ENCODE measurements around the gene BMPR1B.

BMPR1B gene

GRCh38 chr4:95085124-95085833 lies 327.5 kb downstream of the BMPR1B start:
- DNase-seq = no peak

- DNase-seq = no peak
These were observed 328.8 kb downstream of the BMPR1B start for GRCh38 chr4:95086551-95086950.

DNA sequence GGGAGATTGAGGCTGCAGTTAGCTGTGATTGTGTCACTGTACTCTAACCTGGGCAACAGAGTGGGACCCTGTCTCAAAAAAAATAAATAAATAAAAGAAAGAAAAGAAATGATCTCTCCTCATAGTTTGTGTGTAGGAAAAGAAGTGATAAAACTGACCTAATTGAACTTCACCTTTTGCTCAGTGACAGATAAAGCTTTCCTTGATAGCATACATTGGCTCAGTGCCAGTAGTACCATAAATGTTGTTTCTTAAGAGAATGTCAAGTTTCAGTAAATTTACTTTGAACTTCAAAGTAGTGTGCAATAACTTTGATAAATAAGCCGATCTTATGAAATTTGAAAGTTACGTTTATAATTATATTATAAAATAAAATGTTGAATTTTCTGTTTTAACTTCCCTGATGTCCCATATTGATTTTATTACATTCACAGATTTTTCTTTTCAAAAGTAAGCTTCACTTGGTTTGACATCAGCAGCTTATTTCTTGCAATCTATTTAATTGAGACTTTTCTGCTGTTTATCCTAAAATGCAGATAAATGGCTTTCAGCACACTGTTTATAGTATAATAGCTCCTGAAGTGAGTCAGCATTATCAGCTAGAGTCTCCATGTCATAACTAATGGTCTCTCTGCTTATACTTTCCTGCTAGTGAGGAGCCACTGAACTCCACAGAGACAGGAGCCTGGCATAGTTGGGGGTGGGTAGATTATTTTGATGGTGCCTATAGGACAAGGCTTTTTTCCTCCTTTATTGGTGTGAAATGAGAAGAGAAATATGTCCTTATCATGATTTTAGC lies 330.1 kb downstream of the BMPR1B start:
- no peak for DNase-seq

DNA sequence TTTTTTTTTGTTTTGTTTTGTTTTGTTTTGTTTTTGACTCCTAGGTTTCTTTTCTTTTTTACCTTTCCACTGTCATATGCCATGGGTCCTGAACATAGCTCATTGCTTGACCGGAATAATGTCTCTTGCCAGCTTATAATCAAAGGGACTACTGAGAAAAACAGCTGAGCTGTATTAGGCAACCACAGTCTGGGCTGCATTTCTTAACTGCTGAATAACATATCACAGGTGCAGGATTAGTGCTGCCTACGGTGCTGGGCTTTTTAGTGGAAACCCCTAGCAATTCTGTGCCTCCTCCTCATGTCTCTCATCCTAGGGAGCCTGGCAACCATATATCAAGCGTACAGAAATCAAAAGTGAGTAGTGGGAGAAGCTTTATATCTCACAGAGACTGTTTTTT lies 333.5 kb downstream of the BMPR1B start:
- peak in 1 of 58 donors; percentile 1 for DNase-seq

- no peak for DNase-seq
These were observed 335.0 kb downstream of the BMPR1B start for GRCh38 chr4:95092766-95093165.

GRCh38 chr4:95093460-95093859 lies 335.7 kb downstream of the BMPR1B start:
- no peak for DNase-seq

GRCh38 chr4:95093936-95094929 lies 336.5 kb downstream of the BMPR1B start:
- no peak for DNase-seq

- no peak for DNase-seq
These were observed 337.7 kb downstream of the BMPR1B start for GRCh38 chr4:95095348-95095974.

DNA sequence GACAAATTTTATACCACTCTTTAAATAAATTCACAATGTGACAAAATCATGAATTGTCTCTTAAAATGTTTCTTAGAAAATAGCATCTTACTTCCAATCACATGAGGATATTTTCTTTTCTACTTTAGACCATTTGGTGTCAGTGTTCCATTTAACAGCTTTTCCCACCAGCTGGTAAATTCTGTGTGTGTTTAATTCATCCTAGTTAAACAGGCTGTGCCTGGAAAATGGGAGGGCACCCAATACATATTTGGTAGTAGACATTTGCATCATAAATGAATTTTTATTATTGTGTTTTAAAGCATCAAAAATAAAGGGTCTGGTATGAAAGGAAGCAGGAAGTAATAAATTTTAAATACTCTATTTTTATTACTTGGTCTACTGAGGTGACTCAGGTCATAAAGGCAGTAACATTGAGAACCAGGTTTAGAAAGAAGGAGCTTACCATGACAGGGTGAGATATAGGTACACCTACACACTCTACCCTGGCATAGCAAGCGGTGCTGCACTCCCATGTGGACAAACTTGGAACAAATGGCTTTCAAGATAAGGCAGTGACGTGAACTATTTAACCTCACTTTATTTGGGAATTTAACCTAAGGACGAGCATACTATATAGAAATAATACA lies 344.5 kb downstream of the BMPR1B start:
- DNase-seq = no peak

- no peak for DNase-seq
These were observed 347.4 kb downstream of the BMPR1B start for GRCh38 chr4:95105112-95105511.

GRCh38 chr4:95105983-95106382 lies 348.2 kb downstream of the BMPR1B start:
- no peak for DNase-seq

DNA sequence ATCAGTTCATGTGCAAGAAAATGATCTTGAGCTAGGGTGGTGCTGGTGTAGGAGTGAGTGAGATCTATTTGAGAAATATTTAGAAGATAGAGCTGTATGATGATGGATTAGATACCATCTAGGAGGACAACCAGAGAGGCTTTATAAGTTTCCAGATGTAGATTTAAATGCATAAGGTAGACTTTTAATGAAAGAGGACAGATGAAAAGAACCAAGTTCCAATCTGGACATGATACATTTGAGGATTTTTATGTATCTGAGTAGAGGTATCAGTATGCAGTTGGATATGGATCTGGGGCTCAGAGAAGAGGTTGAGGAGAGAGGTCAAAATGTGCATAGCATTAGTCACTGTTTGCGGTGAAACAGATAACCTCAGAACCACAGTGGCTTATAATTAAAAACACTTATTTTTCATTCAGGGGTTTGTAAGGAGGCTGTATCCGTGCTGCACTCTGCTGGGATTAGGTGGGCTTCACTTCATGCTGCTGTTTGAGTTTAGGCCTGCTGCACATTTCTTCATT lies 348.7 kb downstream of the BMPR1B start:
- no peak for DNase-seq

GRCh38 chr4:95107004-95107403 lies 349.2 kb downstream of the BMPR1B start:
- no peak for DNase-seq

- peak in 1 of 58 donors; percentile 13 for DNase-seq
These were observed 349.9 kb downstream of the BMPR1B start for GRCh38 chr4:95107635-95108034.

DNA sequence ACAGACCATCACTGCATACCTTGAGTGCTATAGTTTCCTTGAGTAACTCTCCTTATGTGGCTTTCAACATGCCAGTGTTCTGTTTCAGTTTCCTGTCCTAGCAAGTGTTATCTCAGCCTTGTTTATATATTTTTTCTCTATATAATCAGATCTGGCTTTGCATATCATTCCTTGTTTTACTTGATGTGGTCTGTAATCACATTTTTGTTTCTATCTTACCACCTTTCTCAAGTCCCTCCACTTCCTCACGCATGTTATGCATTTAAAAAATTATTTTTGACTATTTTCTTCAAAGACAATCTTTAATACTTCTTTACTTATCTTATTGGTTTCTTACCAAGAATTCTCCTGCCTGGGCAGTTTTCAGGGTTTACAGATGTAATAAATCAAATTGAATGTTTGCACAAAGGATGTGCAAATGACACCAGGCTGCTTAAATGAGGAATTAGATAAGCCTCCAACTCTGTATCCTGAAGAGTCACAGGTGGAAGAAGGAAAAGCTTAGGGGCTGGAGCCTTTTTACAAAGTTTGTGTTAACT lies 351.2 kb downstream of the BMPR1B start:
- no peak for DNase-seq

DNA sequence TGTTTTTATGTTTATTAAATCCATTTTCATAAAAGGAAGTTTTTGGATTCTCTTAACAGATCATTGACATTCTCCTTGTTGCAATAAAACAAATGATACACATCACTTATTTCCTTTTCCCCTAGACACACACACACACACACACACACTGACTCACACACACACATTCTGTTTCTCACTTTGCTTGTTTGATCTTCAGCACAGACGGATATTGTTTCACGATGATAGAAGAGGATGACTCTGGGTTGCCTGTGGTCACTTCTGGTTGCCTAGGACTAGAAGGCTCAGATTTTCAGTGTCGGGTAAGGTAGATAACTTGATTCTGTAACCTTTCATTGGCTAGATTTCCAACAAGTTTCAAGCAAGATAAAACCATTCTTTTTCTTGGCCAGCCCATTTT lies 356.8 kb downstream of the BMPR1B start:
- DNase-seq = no peak

DNA sequence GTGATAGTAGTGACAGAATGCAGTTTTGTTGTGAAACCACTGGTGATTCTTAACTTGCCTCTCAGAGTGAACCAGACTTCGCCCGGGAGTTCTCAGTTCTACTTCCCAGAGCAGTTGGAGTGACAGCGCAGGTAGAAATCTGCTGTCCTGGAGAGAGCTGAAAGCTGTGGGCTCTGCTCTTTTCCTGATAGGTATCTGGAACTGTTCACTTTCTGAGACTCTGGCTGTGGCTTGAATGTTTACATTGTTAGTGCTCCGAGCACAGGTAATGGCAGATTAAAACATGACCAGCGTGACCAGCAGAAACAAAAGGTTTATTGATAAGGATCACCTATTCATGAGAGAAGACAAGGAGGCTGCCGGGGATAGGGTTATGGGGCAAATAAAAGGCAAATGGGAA lies 360.7 kb downstream of the BMPR1B start:
- DNase-seq = no peak

DNA sequence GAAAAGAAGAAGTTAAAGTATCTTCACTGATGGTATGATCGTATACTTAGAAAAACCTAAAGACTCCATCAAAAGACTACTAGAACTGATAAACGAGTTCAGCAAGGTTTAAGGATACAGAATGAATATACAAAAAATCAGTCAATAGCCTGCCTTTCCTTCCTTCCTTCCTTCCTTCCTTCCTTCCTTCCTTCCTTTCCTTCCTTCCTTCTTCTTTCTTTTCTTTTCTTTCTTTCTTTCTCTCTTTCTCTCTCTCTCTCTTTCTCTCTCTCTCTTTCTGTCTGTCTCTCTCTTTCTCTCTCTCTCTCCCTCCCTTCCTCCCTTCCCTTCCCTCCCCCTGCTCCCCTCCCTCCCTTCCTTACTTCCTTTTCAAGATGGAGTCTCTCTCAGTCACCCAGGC lies 362.7 kb downstream of the BMPR1B start:
- no peak for DNase-seq

DNA sequence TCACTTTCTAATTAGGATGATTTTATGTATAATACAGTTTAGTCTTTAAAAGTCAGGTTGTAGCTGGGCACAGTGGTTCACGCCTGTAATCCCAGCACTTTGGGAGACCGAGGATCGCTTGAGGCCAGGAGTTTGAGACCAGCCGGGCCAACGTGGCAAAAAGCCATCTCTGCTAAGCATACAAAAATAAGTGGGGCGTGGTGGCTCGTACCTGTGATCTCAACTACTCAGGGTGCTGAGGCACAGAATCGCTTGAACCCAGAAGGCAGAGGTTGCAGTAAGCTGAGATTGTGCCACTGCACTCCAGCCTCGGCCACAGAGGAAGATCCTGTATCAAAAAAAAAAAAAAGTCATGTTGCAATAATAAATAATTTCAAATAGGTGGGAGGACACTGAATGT lies 364.2 kb downstream of the BMPR1B start:
- no peak for DNase-seq

DNA sequence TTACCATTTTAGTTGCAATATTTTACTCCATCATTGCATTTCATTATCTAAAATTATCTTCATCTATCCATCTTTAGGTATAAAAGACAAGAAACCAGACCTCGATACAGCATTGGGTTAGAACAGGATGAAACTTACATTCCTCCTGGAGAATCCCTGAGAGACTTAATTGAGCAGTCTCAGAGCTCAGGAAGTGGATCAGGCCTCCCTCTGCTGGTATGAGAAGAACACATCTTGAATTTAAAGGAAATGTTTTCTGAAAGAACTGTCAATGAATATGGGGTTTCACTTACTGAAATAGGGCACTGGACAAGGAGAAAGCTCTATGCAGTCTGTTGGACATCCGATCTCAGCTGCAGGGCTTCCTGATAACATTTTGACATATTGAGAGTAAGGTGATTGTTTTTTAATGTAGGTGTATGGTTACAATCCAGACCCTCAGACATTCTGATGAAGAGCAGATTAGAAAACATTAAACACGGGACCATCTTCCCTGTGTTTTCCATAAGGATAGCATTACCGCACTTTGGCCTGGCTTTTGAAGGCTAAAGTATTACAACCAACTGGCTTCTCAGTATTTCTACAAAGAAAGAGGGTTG lies 367.2 kb downstream of the BMPR1B start:
- DNase-seq = peak in 19 of 58 donors; percentile 0 to 62 (median 5)
